Measurements from ENCODE around the gene FBXO2. TPM values are rescaled to one million over a fixed set of nuclear protein-coding genes. Genes with fewer than 3 reads are reported as not detected.

The FBXO2 gene
- polyA plus RNA-seq, 1 experiment: 1.5 TPM

DNA sequence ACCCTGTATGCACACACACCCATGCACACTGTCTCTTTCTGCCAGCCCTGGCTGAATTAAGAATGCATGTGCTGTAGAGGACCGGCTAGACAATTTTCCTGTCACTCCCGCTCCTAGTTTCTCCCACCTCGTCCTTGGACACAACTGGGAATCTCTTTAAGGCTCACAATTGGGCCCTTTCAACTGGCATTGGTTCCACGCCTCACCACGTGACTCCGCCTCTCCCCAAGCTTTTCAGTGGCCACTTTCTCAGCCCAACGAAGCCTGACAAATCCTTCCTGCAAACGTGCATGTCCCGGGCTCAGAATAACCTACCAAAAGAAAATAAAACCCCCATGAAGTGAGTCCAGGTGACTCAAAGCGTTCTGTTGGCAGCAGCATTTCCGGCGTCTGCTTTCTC is 33.8 kb downstream of the FBXO2 start:
- no peak for DNase-seq (ENCODE audit: low read depth, low spot score)
- ChIA-PET CTCF (no interaction called here), POLR2A (no interaction called here)
- Histone ChIP-seq H3K27ac (ENCODE audit: low read depth, low read length) (no peak overlapping the region), H3K27me3 (ENCODE audit: control insufficient read depth, insufficient read depth, low read length) (peaks cover 2% of the 10 kb centered on the region), H3K4me3 (ENCODE audit: low read depth, low read length) (no peak overlapping the region), H3K9me3 (ENCODE audit: control insufficient read depth, insufficient read depth, low read length) (no peaks in the 10 kb centered on the region)
- TF ChIP-seq CTCF (IDR thresholded peaks at IDR 0.05; ENCODE audit: low read depth, low read length): no peak

GRCh38 chr1:11617741-11618140 is 36.5 kb downstream of the FBXO2 start:
- no peak overlapping the region for H3K27ac ChIP-seq (ENCODE audit: low read depth, low read length)
- no peak for TF ChIP-seq CTCF (IDR thresholded peaks at IDR 0.05; ENCODE audit: low read depth, low read length)
- DNase-seq (ENCODE audit: low read depth, low spot score): no peak
- CTCF ChIA-PET: no interaction called here
- H3K4me3 ChIP-seq (ENCODE audit: low read depth, low read length): no peak overlapping the region
- no peaks in the 10 kb centered on the region for H3K9me3 ChIP-seq (ENCODE audit: control insufficient read depth, insufficient read depth, low read length)
- POLR2A ChIA-PET: no interaction called here
- H3K27me3 ChIP-seq (ENCODE audit: control insufficient read depth, insufficient read depth, low read length): peaks cover 2% of the 10 kb centered on the region

- CTCF ChIA-PET: no interaction called here
- TF ChIP-seq CTCF (IDR thresholded peaks at IDR 0.05; ENCODE audit: low read depth, low read length): no peak
- Histone ChIP-seq H3K4me3 (ENCODE audit: low read depth, low read length) (no peak overlapping the region), H3K27ac (ENCODE audit: low read depth, low read length) (no peak overlapping the region), H3K9me3 (ENCODE audit: control insufficient read depth, insufficient read depth, low read length) (no peaks in the 10 kb centered on the region), H3K27me3 (ENCODE audit: control insufficient read depth, insufficient read depth, low read length) (peaks cover 2% of the 10 kb centered on the region)
- POLR2A ChIA-PET: no interaction called here
- no peak for DNase-seq (ENCODE audit: low read depth, low spot score)
Measured at GRCh38 chr1:11617314-11617713, 36.9 kb downstream of the FBXO2 start.

DNA sequence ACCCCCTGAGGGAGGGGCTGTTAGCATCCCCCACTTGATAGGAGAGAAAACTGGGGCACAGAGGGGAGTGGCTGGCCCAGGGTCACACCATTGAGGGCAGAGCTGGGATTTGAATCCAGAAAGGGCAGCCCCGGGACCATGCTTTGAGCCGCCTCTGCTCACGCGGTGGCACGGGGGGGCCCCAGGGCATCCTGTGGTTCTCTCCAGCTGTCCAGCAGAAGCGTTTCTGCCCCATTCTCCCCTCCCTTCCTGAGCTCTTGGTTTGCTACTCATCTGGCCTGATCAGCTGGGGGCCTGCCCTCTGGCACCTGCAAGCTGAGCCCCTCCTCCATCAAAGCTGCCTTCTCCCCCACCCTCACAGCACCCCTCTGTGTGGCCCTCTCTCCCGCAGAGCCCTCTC is 37.5 kb downstream of the FBXO2 start:
- no peak for DNase-seq (ENCODE audit: low read depth, low spot score)
- ChIA-PET CTCF (no interaction called here), POLR2A (no interaction called here)
- no peak for TF ChIP-seq CTCF (IDR thresholded peaks at IDR 0.05; ENCODE audit: low read depth, low read length)
- Histone ChIP-seq H3K27me3 (ENCODE audit: control insufficient read depth, insufficient read depth, low read length) (peaks cover 2% of the 10 kb centered on the region), H3K9me3 (ENCODE audit: control insufficient read depth, insufficient read depth, low read length) (no peaks in the 10 kb centered on the region), H3K27ac (ENCODE audit: low read depth, low read length) (no peak overlapping the region), H3K4me3 (ENCODE audit: low read depth, low read length) (no peak overlapping the region)

- H3K27ac ChIP-seq (ENCODE audit: low read depth, low read length): no peak overlapping the region
- POLR2A ChIA-PET: no interaction called here
- H3K9me3 ChIP-seq (ENCODE audit: control insufficient read depth, insufficient read depth, low read length): no peaks in the 10 kb centered on the region
- no peak for DNase-seq (ENCODE audit: low read depth, low spot score)
- TF ChIP-seq CTCF (IDR thresholded peaks at IDR 0.05; ENCODE audit: low read depth, low read length): no peak
- no peak overlapping the region for H3K4me3 ChIP-seq (ENCODE audit: low read depth, low read length)
- CTCF ChIA-PET: no interaction called here
- no peaks in the 10 kb centered on the region for H3K27me3 ChIP-seq (ENCODE audit: control insufficient read depth, insufficient read depth, low read length)
Measured at GRCh38 chr1:11615090-11615489, 39.1 kb downstream of the FBXO2 start.
